GM12878 (cell line): ENCODE measurements around the gene ALB. TPM values are rescaled to one million over a fixed set of nuclear protein-coding genes. Genes with fewer than 3 reads are reported as not detected.

Experiments used
- ATAC-seq: fragments of 200-7000 bp; cut with Tn5 transposase; 3 replicates; pipeline ENCODE4 v1.9.1; 2020; ENCODE audit warnings: mild to moderate bottlenecking, moderate library complexity
- BruUV-seq: library from RNA; stranded (reverse); fragments of 400-500 nt; replicated peaks from 2 replicates; lab custom pipeline; 2021; lab: Mats Ljungman, UMichigan
- CTCF ChIA-PET: fragments of 300-600 bp; sonication (Branson Sonifier 250); formaldehyde crosslinking; extraction: SDS; loops from one replicate; lab custom pipeline; 2021; ENCODE audit warnings: inconsistent platforms; lab: Yijun Ruan, JAX
- POLR2A ChIA-PET: fragments of 350-600 bp; formaldehyde crosslinking; extraction: SDS; loops from one replicate; lab custom pipeline; 2021; ENCODE audit warnings: inconsistent platforms; lab: Charles Lee
- RAD21 ChIA-PET: fragments of 300-600 bp; sonication (Branson Sonifier 250); formaldehyde crosslinking; loops from one replicate; lab custom pipeline; 2023; ENCODE audit warnings: antibody characterized with exemption; ENCODE audit not compliant: unreplicated experiment; lab: Charles Lee
- SMC1A ChIA-PET: fragments of 300-600 bp; sonication (Branson Sonifier 250); formaldehyde crosslinking; loops from one replicate; lab custom pipeline; 2023; ENCODE audit not compliant: unreplicated experiment, uncharacterized antibody; lab: Charles Lee
- DNase-seq: peaks from one replicate; pipeline ENCODE4 v3.0.0-alpha.2; 2011; ENCODE audit warnings: low read depth, low spot score
- FAIRE-seq: peaks from 3 replicates; lab custom pipeline; 2011; peaks lifted over from hg19 to GRCh38; lab: Jason Lieb, UNC
- H2AFZ ChIP-seq: 2 replicates; pipeline ENCODE4 v1.6.0; 2011; ENCODE audit warnings: low read depth, low read length, control low read depth; ENCODE audit not compliant: control insufficient read depth
- H3K27ac ChIP-seq: 2 replicates; pipeline ENCODE4 v1.5.1; 2011; ENCODE audit warnings: control low read depth; ENCODE audit not compliant: control insufficient read depth, insufficient read depth
- H3K27me3 ChIP-seq, 2 experiments: replicated peaks in 1 of 2; 2 replicates each; pipeline versions ENCODE4 v1.6.0 to v1.6.1; 2011; ENCODE audit warnings: low read length in 1 of 2; ENCODE audit not compliant: control insufficient read depth in 2 of 2, insufficient read depth in 2 of 2
- H3K36me3 ChIP-seq, 2 experiments: 2 replicates each; pipeline ENCODE4 v1.5.1; 2011; ENCODE audit warnings: low read length in 1 of 2; ENCODE audit not compliant: control insufficient read depth in 2 of 2, insufficient read depth in 2 of 2
- H3K4me1 ChIP-seq: 2 replicates; pipeline ENCODE4 v1.6.1; 2011; ENCODE audit warnings: mild to moderate bottlenecking, low read length, moderate library complexity, mixed read lengths; ENCODE audit not compliant: control insufficient read depth, insufficient read depth
- H3K4me2 ChIP-seq: 2 replicates; pipeline ENCODE4 v1.6.0; 2011; ENCODE audit warnings: control low read depth; ENCODE audit not compliant: control insufficient read depth, insufficient read depth
- H3K4me3 ChIP-seq: fragments of 200-600 bp; sonication (generic); 2 replicates; pipeline ENCODE4 v1.5.1; 2016
- H3K79me2 ChIP-seq: 2 replicates; pipeline ENCODE4 v1.6.0; 2011; ENCODE audit warnings: low read length; ENCODE audit not compliant: control insufficient read depth, insufficient read depth
- H3K9ac ChIP-seq: 2 replicates; pipeline ENCODE4 v1.8.0; 2011; ENCODE audit warnings: low read length, control low read depth, mixed read lengths; ENCODE audit not compliant: control insufficient read depth, insufficient read depth
- H3K9me3 ChIP-seq: replicated peaks from 3 replicates; pipeline ENCODE4 v1.5.1; 2011; ENCODE audit warnings: mild to moderate bottlenecking, low read length; ENCODE audit not compliant: control insufficient read depth, insufficient read depth
- H4K20me1 ChIP-seq: 2 replicates; pipeline ENCODE4 v1.6.0; 2011; ENCODE audit not compliant: control insufficient read depth, insufficient read depth
- EP300 ChIP-seq, 2 experiments: fragments of 150-350 bp in 1 of 2; IDR thresholded peaks; 2 replicates each; pipeline ENCODE4 v1.6.1; 2011 to 2012; ENCODE audit warnings: low read depth in 2 of 2, low read length in 2 of 2, borderline replicate concordance in 1 of 2, improper control_type of control experiment in 1 of 2, inconsistent platforms in 1 of 2; ENCODE audit not compliant: control insufficient read depth in 1 of 2
- IRF3 ChIP-seq: fragments of 450-650 bp; IDR thresholded peaks from 2 replicates; pipeline ENCODE4 v1.6.1; 2014; ENCODE audit warnings: mild to moderate bottlenecking
- MEF2A ChIP-seq: IDR thresholded peaks from 2 replicates; pipeline ENCODE4 v1.6.1; 2011; ENCODE audit warnings: low read depth, mild to moderate bottlenecking, low read length, moderate library complexity; ENCODE audit not compliant: insufficient read depth
- SIN3A ChIP-seq: IDR thresholded peaks from 2 replicates; pipeline ENCODE4 v1.6.1; 2012; ENCODE audit warnings: low read depth, low read length, improper control_type of control experiment
- SMAD5 ChIP-seq: IDR thresholded peaks from 2 replicates; pipeline ENCODE4 v1.6.1; 2016; ENCODE audit warnings: antibody characterized with exemption, low read depth
- TARDBP ChIP-seq: IDR thresholded peaks from 2 replicates; pipeline ENCODE4 v1.6.1; 2016; ENCODE audit warnings: borderline replicate concordance
- USF1 ChIP-seq: IDR thresholded peaks from 2 replicates; pipeline ENCODE4 v1.6.1; 2011; ENCODE audit warnings: borderline replicate concordance, low read depth, mild to moderate bottlenecking, moderate library complexity, mixed read lengths, low read length; ENCODE audit not compliant: insufficient read depth; ENCODE audit errors: extremely low read length
- in situ Hi-C: fragments of 300-500 bp; cut with MboI; formaldehyde crosslinking; loops from 9 replicates; pipeline ENCODE4 v1.14.3; 2018; ENCODE audit warnings: mixed read lengths
- intact Hi-C: fragments of 100-400 bp; cut with micrococcal nuclease; formaldehyde crosslinking; loops from one replicate; pipeline ENCODE4 v1.14.2; 2022; ENCODE audit not compliant: unreplicated experiment
- polyA plus RNA-seq, 11 experiments: library from polyadenylated mRNA; depleted of rRNA in 4 of 11; unstranded in 6 of 11; stranded (reverse) in 5 of 11; fragments of >200 nt; fragmentation: Nextera tagmentation in 4 of 11; fragmentation: Illumina TruSeq in 1 of 11; extraction: Ambion mirVana in 4 of 11; extraction: Trizol in 1 of 11; gene quantifications; 1 replicate in 1 of 11; 2 replicates in 10 of 11; pipeline versions ENCODE4 v1.2.1 to v1.2.3, GENCODE V29; 2011 to 2016; ENCODE audit warnings: inconsistent platforms in 2 of 11, missing spikeins in 2 of 11, low read depth in 1 of 11
- total RNA-seq, 4 experiments: library from RNA; depleted of rRNA in 3 of 4; stranded (reverse); fragments of >200 nt in 3 of 4; fragmentation: Illumina TruSeq in 1 of 4; extraction: Trizol in 1 of 4; gene quantifications; 2 replicates each; pipeline versions ENCODE4 v1.2.1 to v1.2.3, GENCODE V29; 2013 to 2021

ALB gene
- total and polyA plus RNA-seq, 10 of the 15 experiments (the other 5 are each of a cell fraction or from before 2014, with no cell fraction given), result 0.05 to 29.0 TPM; not detected in 8

GRCh38 chr4:73420615-73421014, 16.5 kb downstream of the ALB start (continued):
- no peak for TF ChIP-seq SIN3A
- TF ChIP-seq, all 136 proteins: peak for 0

GRCh38 chr4:73421708-73422457, 17.8 kb downstream of the ALB start:
- DNase-seq (no peak), ATAC-seq (no peak), FAIRE-seq (no peak)
- POLR2A ChIA-PET, result no interaction called here
- BruUV-seq, result no TSS peak
- H4K20me1 ChIP-seq, result no peaks in the 10 kb centered on the region
- no peaks in the 10 kb centered on the region for H3K27me3 ChIP-seq
- no peaks in the 10 kb centered on the region for H3K9me3 ChIP-seq
- no peak overlapping the region for H2AFZ ChIP-seq
- intact Hi-C loops, result no loop called here
- H3K79me2 ChIP-seq, result no peaks in the 10 kb centered on the region
- in situ Hi-C loops, result no loop called here
- H3K27ac ChIP-seq, result no peak overlapping the region
- no peak overlapping the region for H3K4me2 ChIP-seq
- H3K9ac ChIP-seq, result no peak overlapping the region
- H3K4me1 ChIP-seq, result no peaks in the 10 kb centered on the region
- CTCF ChIA-PET, result no interaction called here
- H3K36me3 ChIP-seq, result no peaks in the 10 kb centered on the region
- RAD21 ChIA-PET, result no interaction called here
- SMC1A ChIA-PET, result no interaction called here
- no peak overlapping the region for H3K4me3 ChIP-seq
- TF ChIP-seq SMAD5, result no peak
- TF ChIP-seq USF1, result no peak
- no peak for TF ChIP-seq TARDBP
- TF ChIP-seq MEF2A, result no peak
- TF ChIP-seq EP300 (IDR thresholded peaks at IDR 0.05; ENCODE audit: borderline replicate concordance in 1 of 2, control insufficient read depth in 1 of 2, low read depth in 2 of 2, low read length in 2 of 2), result no peak
- TF ChIP-seq IRF3, result no peak
